Neural cell (in vitro differentiated cells): Measurements from ENCODE around the gene DCUN1D2. TPM values are rescaled to one million over a fixed set of nuclear protein-coding genes. Genes with fewer than 3 reads are reported as not detected.

Experiments used
- H2AFZ ChIP-seq: fragments of 200-600, 300-800 bp; sonication (generic), shearing (Covaris generic); 2 replicates; pipeline ENCODE4 v1.6.0; 2014; ENCODE audit warnings: low read depth, mild to moderate bottlenecking, antibody characterized with exemption, low read length, moderate library complexity
- H3F3A ChIP-seq: fragments of 200-600 bp; shearing (Covaris generic); 2 replicates; pipeline ENCODE4 v1.6.1; 2016; ENCODE audit warnings: mild to moderate bottlenecking, moderate library complexity, mixed read lengths, antibody characterized with exemption, low read length; ENCODE audit not compliant: insufficient read depth, poor library complexity, severe bottlenecking
- H3K27ac ChIP-seq: fragments of 200-600, 300-800 bp; sonication (generic), shearing (Covaris generic); 2 replicates; pipeline ENCODE4 v1.5.1; 2014; ENCODE audit warnings: mild to moderate bottlenecking, low read length, moderate library complexity
- H3K27me3 ChIP-seq: fragments of 300-800, 200-600 bp; sonication (generic), shearing (Covaris generic); 2 replicates; pipeline ENCODE4 v1.6.0; 2014; ENCODE audit warnings: mild to moderate bottlenecking, low read depth, low read length, moderate library complexity; ENCODE audit not compliant: insufficient read depth
- H3K36me3 ChIP-seq: fragments of 300-800, 200-600 bp; sonication (generic), shearing (Covaris generic); 2 replicates; pipeline ENCODE4 v1.5.1; 2014; ENCODE audit warnings: mild to moderate bottlenecking, antibody characterized with exemption, low read length, moderate library complexity; ENCODE audit not compliant: insufficient read depth
- H3K4me2 ChIP-seq: fragments of 300-800, 200-600 bp; sonication (generic), shearing (Covaris generic); 2 replicates; pipeline ENCODE4 v1.6.0; 2014; ENCODE audit warnings: mild to moderate bottlenecking, low read length
- H3K4me3 ChIP-seq: fragments of 300-800, 200-600 bp; sonication (generic), shearing (Covaris generic); 2 replicates; pipeline ENCODE4 v1.5.1; 2014; ENCODE audit warnings: mild to moderate bottlenecking, low read length, moderate library complexity
- H3K79me2 ChIP-seq: fragments of 200-600 bp; shearing (Covaris generic); replicated peaks from 2 replicates; pipeline ENCODE4 v1.6.0; 2014; ENCODE audit warnings: mild to moderate bottlenecking, low read length, moderate library complexity; ENCODE audit not compliant: insufficient read depth
- H3K9ac ChIP-seq: fragments of 300-800, 200-600 bp; sonication (generic), shearing (Covaris generic); 2 replicates; pipeline ENCODE4 v1.6.1; 2016; ENCODE audit warnings: mild to moderate bottlenecking, low read length, mixed read lengths
- H3K9me2 ChIP-seq: fragments of 200-600 bp; shearing (Covaris generic); 2 replicates; pipeline ENCODE4 v1.6.1; 2016; ENCODE audit warnings: mild to moderate bottlenecking, low read length, mixed read lengths; ENCODE audit not compliant: insufficient read depth
- H3K9me3 ChIP-seq: fragments of 200-600, 300-800 bp; sonication (generic), shearing (Covaris generic); 2 replicates; pipeline ENCODE4 v1.6.1; 2016; ENCODE audit warnings: mild to moderate bottlenecking, mixed run types, low read length, moderate library complexity, mixed read lengths
- H4K20me1 ChIP-seq: fragments of 200-600 bp; shearing (Covaris generic); 2 replicates; pipeline ENCODE4 v1.6.1; 2016; ENCODE audit warnings: mild to moderate bottlenecking, mixed run types; ENCODE audit not compliant: insufficient read depth
- CTCF ChIP-seq: fragments of 450-650 bp; IDR thresholded peaks from 2 replicates; pipeline ENCODE4 v1.5.1; 2014; ENCODE audit warnings: antibody characterized with exemption, mild to moderate bottlenecking, moderate library complexity; ENCODE audit not compliant: poor library complexity, severe bottlenecking
- EP300 ChIP-seq: fragments of 450-650 bp; conservative IDR thresholded peaks from 2 replicates; pipeline ENCODE4 v1.6.1; 2014; ENCODE audit warnings: antibody characterized with exemption, mild to moderate bottlenecking, moderate library complexity; ENCODE audit not compliant: poor library complexity, severe bottlenecking
- EZH2 ChIP-seq: fragments of 200-600, 300-800 bp; shearing (Covaris generic), sonication (generic); IDR thresholded peaks from 2 replicates; pipeline ENCODE4 v1.6.1; 2014; ENCODE audit warnings: antibody characterized with exemption, low read length, borderline replicate concordance, mild to moderate bottlenecking; ENCODE audit not compliant: insufficient read depth, poor library complexity, severe bottlenecking
- MXI1 ChIP-seq: fragments of 450-650 bp; conservative IDR thresholded peaks from 2 replicates; pipeline ENCODE4 v1.6.1; 2014; ENCODE audit warnings: antibody characterized with exemption, mild to moderate bottlenecking; ENCODE audit not compliant: poor library complexity, severe bottlenecking
- POLR2AphosphoS5 ChIP-seq: IDR thresholded peaks from 2 replicates; pipeline ENCODE4 v1.6.1; 2012
- RAD21 ChIP-seq: fragments of 450-650 bp; conservative IDR thresholded peaks from 2 replicates; pipeline ENCODE4 v1.6.1; 2014; ENCODE audit warnings: antibody characterized with exemption, mild to moderate bottlenecking, moderate library complexity
- REST ChIP-seq: IDR thresholded peaks from 2 replicates; pipeline ENCODE4 v1.6.1; 2012; ENCODE audit warnings: borderline replicate concordance
- SMC3 ChIP-seq: fragments of 450-650 bp; conservative IDR thresholded peaks from 2 replicates; pipeline ENCODE4 v1.6.1; 2014; ENCODE audit warnings: antibody characterized with exemption, mild to moderate bottlenecking, moderate library complexity; ENCODE audit not compliant: poor library complexity
- TAF1 ChIP-seq: IDR thresholded peaks from 2 replicates; pipeline ENCODE4 v1.6.1; 2012; ENCODE audit warnings: low read depth
- polyA plus RNA-seq: library from polyadenylated mRNA; depleted of rRNA; stranded (reverse); fragments of >200 nt; gene quantifications from 2 replicates; pipeline ENCODE4 v1.2.3, GENCODE V29; 2014

Gene DCUN1D2
- polyA plus RNA-seq, 1 donor from 2014 or later: 55.9 TPM

- H4K20me1 ChIP-seq: no peaks in the 10 kb centered on the region
- H3K36me3 ChIP-seq: peaks cover 13% of the 10 kb centered on the region
- no peaks in the 10 kb centered on the region for H3K9me3 ChIP-seq
These were observed 38.0 kb downstream of the DCUN1D2 start for GRCh38 chr13:113452466-113452865.

GRCh38 chr13:113451951-113452421, 38.5 kb downstream of the DCUN1D2 start:
- Histone ChIP-seq H2AFZ (no peak overlapping the region), H3K9me3 (no peaks in the 10 kb centered on the region), H3K36me3 (peaks cover 13% of the 10 kb centered on the region), H3K79me2 (no peaks in the 10 kb centered on the region), H3K4me2 (no peak overlapping the region), H3K9ac (no peak overlapping the region), H3K4me3 (no peak overlapping the region), H3K9me2 (no peaks in the 10 kb centered on the region), H3F3A (no peaks in the 10 kb centered on the region), H4K20me1 (no peaks in the 10 kb centered on the region), H3K27me3 (no peaks in the 10 kb centered on the region), H3K27ac (no peak overlapping the region)
- TF ChIP-seq CTCF (no peak), POLR2AphosphoS5 (no peak), RAD21 (no peak), SMC3 (no peak), EZH2 (no peak), TAF1 (no peak), REST (no peak), MXI1 (no peak)

More at GRCh38 chr13:113452466-113452865, 38.0 kb downstream of the DCUN1D2 start:
- H3F3A ChIP-seq: no peaks in the 10 kb centered on the region
- H3K9ac ChIP-seq: no peak overlapping the region
- no peaks in the 10 kb centered on the region for H3K9me2 ChIP-seq
- H3K4me3 ChIP-seq: no peak overlapping the region
- no peaks in the 10 kb centered on the region for H3K27me3 ChIP-seq
- no peak overlapping the region for H3K27ac ChIP-seq
- no peak overlapping the region for H3K4me2 ChIP-seq
- H3K79me2 ChIP-seq: no peaks in the 10 kb centered on the region
- no peak overlapping the region for H2AFZ ChIP-seq
- TF ChIP-seq RAD21 (no peak), MXI1 (no peak), CTCF (no peak), EP300 (no peak)
